T-helper 17 cell (primary cell): ENCODE measurements around the gene NEDD8. TPM values are rescaled to one million over a fixed set of nuclear protein-coding genes. Genes with fewer than 3 reads are reported as not detected.

Source experiments
- ATAC-seq: fragments of 150-1000 bp; cut with Tn5 transposase; 2 replicates; pipeline ENCODE4 v1.10.0; 2021; ENCODE audit warnings: mild to moderate bottlenecking, moderate library complexity
- DNase-seq, 3 donors: peaks; one replicate each; pipeline versions ENCODE4 v3.0.0 to v3.0.0-alpha.2; 2020 to 2021
- H3K9me3 ChIP-seq: one replicate; pipeline ENCODE4 v1.7.0; 2013; ENCODE audit warnings: low read length, mild to moderate bottlenecking; ENCODE audit not compliant: control insufficient read depth, poor library complexity, severe bottlenecking
- H3K27ac Mint-ChIP-seq: one replicate; pipeline ENCODE4 v1.8.0; 2022; ENCODE audit warnings: mild to moderate bottlenecking, moderate library complexity, mixed read lengths
- H3K27me3 Mint-ChIP-seq: one replicate; pipeline ENCODE4 v1.8.0; 2022; ENCODE audit warnings: mixed read lengths
- H3K36me3 Mint-ChIP-seq: one replicate; pipeline ENCODE4 v1.8.0; 2022; ENCODE audit warnings: low read depth, mixed read lengths
- H3K4me1 Mint-ChIP-seq: one replicate; pipeline ENCODE4 v1.8.0; 2022; ENCODE audit warnings: mild to moderate bottlenecking, mixed read lengths
- H3K4me3 Mint-ChIP-seq: one replicate; pipeline ENCODE4 v1.8.0; 2022; ENCODE audit warnings: mild to moderate bottlenecking, moderate library complexity, mixed read lengths
- total RNA-seq, 4 donors: library from RNA in 2 of 4; stranded (reverse) in 2 of 4; gene quantifications; one replicate each; pipeline ENCODE4 v1.2.3 and lab custom pipeline; 2022 to 2026

The NEDD8 gene
- total RNA-seq (10 to 100 TPM; 90.0 to 99.5 TPM), total RNA-seq (lab: John Stamatoyannopoulos, UW) (21.6 to 37.5 reads per million in 2 donors)

DNA sequence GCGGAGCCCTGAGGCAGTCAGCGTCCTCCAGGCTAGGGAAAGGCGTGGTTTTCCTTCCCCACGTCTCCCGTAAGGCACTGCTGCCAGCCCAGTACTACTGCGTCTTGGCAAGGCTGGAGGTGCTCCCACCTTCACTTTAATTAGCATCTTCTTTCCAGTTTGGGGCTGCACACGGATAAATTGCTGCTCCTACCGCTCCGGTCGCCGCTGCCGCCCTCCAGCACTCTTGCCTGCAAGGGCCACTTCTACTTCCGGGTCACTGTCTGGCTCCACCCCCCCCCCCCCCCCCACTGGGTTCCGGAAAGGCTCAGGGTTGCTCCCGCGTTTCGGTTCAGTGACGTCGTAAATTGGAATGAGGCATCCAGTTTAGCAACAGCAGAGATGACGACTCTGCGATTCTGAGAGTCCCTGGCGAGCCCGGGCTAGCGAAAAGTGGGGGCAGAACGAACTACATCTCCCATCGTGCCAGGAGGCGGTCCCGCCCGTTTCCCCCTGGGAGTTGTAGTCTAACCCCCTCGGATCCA lies at the start of gene NEDD8:
TSS of gene NEDD8 (minus strand) at position 247 of the 524 bp plus-strand sequence. CDS start at position 147, 100 bp downstream.
- peaks cover 39% of the 10 kb centered on the region for H3K4me1 Mint-ChIP-seq
- peaks cover 14% of the 10 kb centered on the region for H3K36me3 Mint-ChIP-seq
- peak; percentile 88 for ATAC-seq
- no peaks in the 10 kb centered on the region for H3K27me3 Mint-ChIP-seq
- peak within 1 kb of the TSS; percentile 89 for H3K27ac Mint-ChIP-seq
- DNase-seq = peak; percentile 69 to 80 (median 76)
- H3K9me3 ChIP-seq = no peaks in the 10 kb centered on the region
- H3K4me3 Mint-ChIP-seq = peak within 1 kb of the TSS; percentile 94

DNA sequence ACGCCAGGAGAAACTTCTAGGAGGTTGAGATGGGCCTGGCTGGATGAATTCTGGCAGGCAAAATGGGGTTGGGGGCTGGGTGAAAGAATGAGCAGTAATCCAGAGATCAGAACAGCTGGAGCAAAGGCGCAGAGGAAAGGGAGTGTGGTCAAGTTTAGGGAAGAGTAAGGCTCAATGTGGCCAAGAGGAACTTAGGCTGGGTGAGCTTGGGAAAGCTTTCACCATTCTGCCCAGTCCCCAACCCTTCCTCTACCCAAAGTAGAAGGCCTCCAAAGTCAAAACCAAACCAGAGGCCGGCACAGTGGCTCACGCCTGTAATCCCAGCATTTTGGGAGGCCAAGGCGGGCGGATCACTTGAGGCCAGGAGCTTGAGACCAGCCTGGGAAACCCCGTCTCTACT lies 49.5 kb upstream of the NEDD8 start:
- H3K27ac Mint-ChIP-seq = peak overlapping the region; percentile 96
- H3K27me3 Mint-ChIP-seq = no peaks in the 10 kb centered on the region
- ATAC-seq (no peak), DNase-seq (no peak)
- H3K9me3 ChIP-seq = no peaks in the 10 kb centered on the region
- H3K4me3 Mint-ChIP-seq = no peak overlapping the region
- peaks cover 35% of the 10 kb centered on the region for H3K4me1 Mint-ChIP-seq
- no peaks in the 10 kb centered on the region for H3K36me3 Mint-ChIP-seq

DNA sequence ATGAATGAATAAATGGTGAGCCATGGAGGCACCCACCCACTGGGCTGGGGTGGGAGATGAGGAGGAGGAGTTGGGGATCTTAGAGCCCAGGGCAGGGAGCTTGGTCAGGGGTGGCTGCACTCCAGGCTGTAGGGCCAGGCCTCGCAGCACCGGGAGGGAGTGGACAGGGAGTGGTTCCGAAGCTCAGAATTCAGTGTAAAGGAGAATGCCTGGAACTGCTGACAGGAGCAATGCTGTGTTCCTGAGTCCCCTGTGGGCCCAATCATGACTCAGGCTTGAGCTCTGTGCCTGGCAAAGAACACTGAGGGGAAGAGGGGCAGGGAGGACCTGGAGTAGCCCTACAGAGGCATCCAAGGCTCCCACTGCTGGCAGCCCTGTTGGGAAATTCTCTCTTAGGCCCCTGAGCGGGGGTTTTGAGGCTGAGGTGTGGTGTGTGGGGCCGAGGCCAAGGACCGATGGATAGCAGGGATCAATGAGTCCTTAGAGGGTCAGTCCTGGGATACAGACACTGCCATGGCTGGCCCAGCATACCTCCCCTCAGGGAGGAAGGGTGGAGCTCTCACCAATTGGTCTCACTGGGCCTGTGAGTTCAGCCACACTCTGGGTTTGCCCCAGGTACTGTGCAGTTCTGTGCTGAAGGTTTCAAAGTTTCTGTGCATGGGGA lies 48.8 kb upstream of the NEDD8 start:
- no peaks in the 10 kb centered on the region for H3K27me3 Mint-ChIP-seq
- H3K4me1 Mint-ChIP-seq = peaks cover 33% of the 10 kb centered on the region
- ATAC-seq (no peak), DNase-seq (no peak)
- H3K9me3 ChIP-seq = no peaks in the 10 kb centered on the region
- peak overlapping the region; percentile 96 for H3K27ac Mint-ChIP-seq
- no peaks in the 10 kb centered on the region for H3K36me3 Mint-ChIP-seq
- no peak overlapping the region for H3K4me3 Mint-ChIP-seq

DNA sequence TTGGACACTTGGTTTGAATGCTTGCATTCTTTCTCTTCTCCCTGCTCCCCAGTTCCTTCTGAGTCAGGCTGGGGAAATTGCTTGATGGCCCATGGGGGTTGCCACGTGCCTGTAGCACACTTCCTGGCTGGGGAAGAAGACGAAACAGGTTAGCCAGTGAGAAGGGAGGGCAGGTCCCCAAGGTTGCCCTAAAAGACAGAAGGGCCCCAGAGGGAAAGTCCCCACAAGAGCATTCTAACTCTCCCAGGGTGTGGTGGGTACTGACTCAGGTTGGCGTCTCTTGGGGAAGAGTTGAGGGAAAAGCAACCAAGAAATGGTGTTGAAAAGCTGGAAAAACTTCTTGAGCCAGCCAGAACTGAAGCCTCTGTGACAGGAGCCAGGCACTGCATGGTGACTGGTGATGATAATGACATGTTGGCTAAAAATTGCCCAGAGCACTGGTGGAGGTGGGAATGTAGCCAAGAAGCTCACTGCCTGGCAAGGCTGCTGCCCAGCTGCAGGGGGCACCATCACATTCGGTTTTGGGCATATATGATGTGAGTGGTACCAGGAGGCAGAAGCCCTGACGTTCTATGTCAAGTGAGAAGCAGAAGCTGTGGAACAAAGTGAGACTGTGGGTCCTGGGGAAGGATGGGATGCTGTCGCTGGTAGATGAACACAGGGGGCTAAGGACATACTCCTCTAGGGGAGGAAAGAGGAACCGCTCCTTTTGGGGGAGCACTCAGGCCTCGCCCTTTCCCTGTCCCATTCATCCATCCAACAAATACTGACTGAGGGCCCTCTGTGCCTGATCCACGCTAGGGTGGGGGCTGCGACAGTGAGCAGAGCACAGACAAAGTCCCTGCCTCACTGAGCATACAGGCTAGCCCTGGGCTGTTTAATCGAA lies 47.4 kb upstream of the NEDD8 start:
- Mint-ChIP-seq H3K4me3 (peak overlapping the region; percentile 39), H3K36me3 (no peaks in the 10 kb centered on the region), H3K27ac (peak overlapping the region; percentile 96), H3K27me3 (no peaks in the 10 kb centered on the region), H3K4me1 (peaks cover 35% of the 10 kb centered on the region)
- ATAC-seq (peak; percentile 96), DNase-seq (peak in 2 of 3 donors; percentile 43 to 46)
- H3K9me3 ChIP-seq = no peaks in the 10 kb centered on the region

DNA sequence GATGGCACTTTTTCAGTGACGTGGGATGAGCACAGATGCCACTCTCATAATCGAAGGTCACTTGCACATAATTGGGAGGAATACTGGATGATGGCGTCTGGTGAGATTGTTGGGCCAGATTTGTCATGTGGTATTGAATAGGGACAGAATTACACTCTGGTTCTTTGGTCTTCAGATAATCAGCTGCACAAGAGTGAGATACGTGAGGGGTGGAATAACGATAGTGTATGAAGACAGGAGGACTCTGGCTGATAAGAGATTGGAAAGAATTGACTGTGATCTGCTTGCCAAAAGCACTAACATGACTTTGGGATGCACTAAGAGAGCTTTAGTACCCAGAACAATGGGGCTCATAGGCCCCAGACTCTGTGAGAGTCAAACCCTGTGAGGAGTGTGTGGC lies 46.3 kb upstream of the NEDD8 start:
- Mint-ChIP-seq H3K36me3 (no peaks in the 10 kb centered on the region), H3K4me1 (peaks cover 40% of the 10 kb centered on the region), H3K27me3 (no peaks in the 10 kb centered on the region), H3K27ac (peak overlapping the region; percentile 96), H3K4me3 (no peak overlapping the region)
- ATAC-seq (no peak), DNase-seq (no peak)
- no peaks in the 10 kb centered on the region for H3K9me3 ChIP-seq

DNA sequence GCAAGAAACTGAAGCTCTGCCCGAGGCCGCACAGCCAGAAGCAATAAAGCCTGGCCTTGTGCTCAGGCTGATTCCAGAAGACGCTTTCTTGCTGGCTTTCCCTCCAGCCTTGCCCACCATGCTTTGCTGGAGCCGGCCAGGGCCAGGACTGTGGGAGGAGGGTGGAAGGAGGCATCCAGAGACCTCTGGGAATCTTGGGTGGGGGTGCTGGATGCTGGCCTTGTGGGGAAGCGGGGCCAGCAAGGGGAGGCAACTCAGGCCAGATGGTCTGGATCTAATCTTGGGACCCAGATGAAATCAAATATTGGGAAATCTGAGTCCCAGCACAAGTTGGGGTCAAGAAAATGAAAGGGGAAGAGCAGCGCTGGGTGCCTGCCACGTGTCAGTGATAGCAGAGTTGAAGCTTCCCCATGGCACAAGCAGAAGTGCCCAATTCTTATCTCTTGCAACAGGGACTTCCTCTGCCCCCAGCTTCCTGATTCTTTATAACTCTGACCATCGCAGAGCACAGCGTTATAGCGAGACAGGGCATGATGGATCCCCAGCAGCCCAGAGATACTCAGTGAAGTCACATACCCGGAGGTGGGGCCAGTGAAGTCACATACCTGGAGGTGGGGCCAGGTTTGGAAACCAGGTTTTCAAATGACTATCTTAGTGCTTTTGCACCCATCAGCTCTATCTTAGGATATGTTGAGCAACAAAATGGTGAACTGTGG lies 45.6 kb upstream of the NEDD8 start:
- Mint-ChIP-seq H3K36me3 (no peaks in the 10 kb centered on the region), H3K4me1 (peaks cover 43% of the 10 kb centered on the region), H3K27ac (peak overlapping the region; percentile 96), H3K27me3 (no peaks in the 10 kb centered on the region), H3K4me3 (no peak overlapping the region)
- H3K9me3 ChIP-seq = no peaks in the 10 kb centered on the region
- ATAC-seq (no peak), DNase-seq (no peak)

DNA sequence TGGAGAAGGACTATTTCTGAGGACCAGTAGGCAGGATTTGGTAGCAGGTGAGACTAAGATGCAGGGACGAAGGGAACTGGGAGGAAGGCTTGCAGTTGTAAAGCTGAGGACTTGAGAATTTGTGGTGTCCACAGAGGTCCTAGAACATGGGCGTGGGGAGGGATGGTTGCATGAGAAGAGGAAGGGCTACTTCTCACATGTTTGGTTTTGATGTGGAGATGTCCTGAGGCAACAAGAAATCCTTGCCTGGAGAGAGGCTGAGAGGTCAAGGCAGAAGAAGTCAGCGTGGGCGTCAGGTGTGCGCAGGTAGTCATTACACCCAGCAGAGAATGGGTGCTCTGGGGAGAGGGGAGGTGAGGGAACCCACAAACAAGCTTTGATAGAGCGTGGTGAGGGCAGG lies 44.9 kb upstream of the NEDD8 start:
- no peaks in the 10 kb centered on the region for H3K9me3 ChIP-seq
- Mint-ChIP-seq H3K27me3 (no peaks in the 10 kb centered on the region), H3K27ac (peak overlapping the region; percentile 96), H3K4me3 (no peak overlapping the region), H3K36me3 (no peaks in the 10 kb centered on the region), H3K4me1 (peaks cover 50% of the 10 kb centered on the region)
- DNase-seq (no peak), ATAC-seq (no peak)

DNA sequence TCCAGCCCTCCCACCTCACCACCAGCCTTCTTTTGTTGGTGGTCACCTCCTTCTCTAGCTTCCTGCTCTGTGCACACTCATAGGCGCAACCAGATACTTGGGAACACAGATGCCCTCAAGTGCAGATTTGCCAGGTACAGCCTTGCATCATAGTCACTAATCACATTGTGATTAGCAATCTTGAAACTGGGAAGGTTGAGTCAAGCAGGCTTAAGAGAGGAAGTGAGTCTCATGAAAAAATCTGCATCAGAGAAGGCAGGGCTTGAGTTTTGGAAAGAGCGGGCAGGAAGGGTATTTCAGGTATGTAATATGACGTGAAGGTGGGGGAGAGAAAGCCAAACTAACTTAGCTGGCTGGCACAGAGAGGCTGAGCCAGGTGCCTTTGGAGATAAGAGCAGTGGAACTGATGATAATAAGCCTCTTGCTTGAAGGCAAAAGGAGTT lies 42.0 kb upstream of the NEDD8 start:
- Mint-ChIP-seq H3K4me1 (peaks cover 44% of the 10 kb centered on the region), H3K36me3 (no peaks in the 10 kb centered on the region), H3K27ac (peak overlapping the region; percentile 98), H3K27me3 (no peaks in the 10 kb centered on the region), H3K4me3 (peak overlapping the region; percentile 53)
- DNase-seq = no peak
- H3K9me3 ChIP-seq = no peaks in the 10 kb centered on the region
- peak; percentile 22 for ATAC-seq

DNA sequence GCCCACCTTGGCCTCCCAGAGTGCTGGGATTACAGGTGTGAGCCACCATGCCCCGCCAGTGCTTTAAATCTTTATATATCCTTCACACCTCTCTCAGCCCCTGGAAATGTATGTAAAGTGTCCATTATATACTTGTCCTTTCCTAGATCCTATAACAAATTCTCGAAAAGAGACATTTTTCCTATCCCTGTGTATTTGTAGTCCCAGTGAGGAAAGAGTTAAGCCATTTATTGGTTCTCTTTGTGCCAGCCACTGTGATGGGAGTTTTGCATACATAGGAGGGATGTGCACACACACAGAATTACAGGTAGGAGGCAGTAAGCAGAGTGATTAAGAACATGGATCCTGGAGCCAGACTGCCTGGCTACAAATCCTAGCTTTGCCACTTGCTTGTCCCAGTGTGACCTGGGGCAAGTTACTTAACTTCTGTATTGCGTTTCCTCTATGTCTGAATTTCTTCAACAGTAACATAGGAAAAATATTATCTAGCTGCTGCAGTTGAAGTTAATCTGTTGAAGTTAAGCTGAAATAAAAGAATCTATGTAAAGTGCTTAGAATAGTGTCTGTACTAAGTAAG lies 41.3 kb upstream of the NEDD8 start:
- Mint-ChIP-seq H3K36me3 (no peaks in the 10 kb centered on the region), H3K4me3 (no peak overlapping the region), H3K4me1 (peaks cover 40% of the 10 kb centered on the region), H3K27ac (peak overlapping the region; percentile 98), H3K27me3 (no peaks in the 10 kb centered on the region)
- H3K9me3 ChIP-seq = no peaks in the 10 kb centered on the region
- DNase-seq (no peak), ATAC-seq (no peak)

DNA sequence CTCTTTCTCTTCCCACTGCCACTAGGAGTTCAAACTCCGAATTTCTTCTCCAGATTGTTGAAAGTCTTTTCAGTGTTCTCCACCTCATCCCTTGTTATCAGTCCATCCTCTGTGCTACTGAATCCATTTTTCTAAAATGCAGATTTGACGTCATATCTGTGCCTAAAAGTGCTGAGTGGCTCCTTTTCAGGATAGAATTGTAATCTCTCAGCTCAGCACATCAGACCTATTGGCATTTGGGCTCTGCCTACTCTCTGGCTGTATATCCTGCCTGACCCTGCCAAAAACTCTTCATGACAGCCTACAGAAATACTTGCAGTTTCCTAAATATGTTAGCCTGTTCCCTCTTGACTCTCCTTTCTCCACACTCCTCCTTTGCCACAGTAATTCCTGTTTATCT lies 40.3 kb upstream of the NEDD8 start:
- Mint-ChIP-seq H3K27ac (peak overlapping the region; percentile 98), H3K27me3 (no peaks in the 10 kb centered on the region), H3K4me1 (peaks cover 32% of the 10 kb centered on the region), H3K4me3 (peak overlapping the region; percentile 57), H3K36me3 (no peaks in the 10 kb centered on the region)
- no peaks in the 10 kb centered on the region for H3K9me3 ChIP-seq
- ATAC-seq (no peak), DNase-seq (no peak)

DNA sequence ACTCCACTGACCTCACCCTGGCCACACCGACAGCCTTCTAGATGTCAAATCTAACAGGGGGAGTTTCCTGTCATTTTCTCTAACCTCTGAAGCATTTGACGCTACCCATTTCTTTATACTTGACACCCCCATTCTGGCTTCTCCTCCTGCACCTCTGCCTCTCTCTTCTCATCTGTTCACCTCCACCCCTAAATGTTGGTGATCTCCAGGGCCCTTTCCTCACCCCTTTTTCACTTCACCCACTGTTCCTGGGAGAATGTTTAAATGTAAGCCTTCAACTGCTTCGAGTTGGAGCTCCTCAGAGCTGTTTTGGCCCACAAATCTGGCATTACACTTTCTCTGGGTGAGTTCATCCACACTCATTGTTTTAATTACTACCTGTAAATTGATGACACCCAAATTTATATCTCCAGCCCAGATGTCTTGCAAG lies 39.7 kb upstream of the NEDD8 start:
- H3K36me3 Mint-ChIP-seq = peaks cover 5% of the 10 kb centered on the region
- peak overlapping the region; percentile 90 for H3K4me3 Mint-ChIP-seq
- ATAC-seq = no peak
- peak overlapping the region; percentile 98 for H3K27ac Mint-ChIP-seq
- peaks cover 33% of the 10 kb centered on the region for H3K4me1 Mint-ChIP-seq
- no peaks in the 10 kb centered on the region for H3K9me3 ChIP-seq
- no peaks in the 10 kb centered on the region for H3K27me3 Mint-ChIP-seq
- DNase-seq = no peak

DNA sequence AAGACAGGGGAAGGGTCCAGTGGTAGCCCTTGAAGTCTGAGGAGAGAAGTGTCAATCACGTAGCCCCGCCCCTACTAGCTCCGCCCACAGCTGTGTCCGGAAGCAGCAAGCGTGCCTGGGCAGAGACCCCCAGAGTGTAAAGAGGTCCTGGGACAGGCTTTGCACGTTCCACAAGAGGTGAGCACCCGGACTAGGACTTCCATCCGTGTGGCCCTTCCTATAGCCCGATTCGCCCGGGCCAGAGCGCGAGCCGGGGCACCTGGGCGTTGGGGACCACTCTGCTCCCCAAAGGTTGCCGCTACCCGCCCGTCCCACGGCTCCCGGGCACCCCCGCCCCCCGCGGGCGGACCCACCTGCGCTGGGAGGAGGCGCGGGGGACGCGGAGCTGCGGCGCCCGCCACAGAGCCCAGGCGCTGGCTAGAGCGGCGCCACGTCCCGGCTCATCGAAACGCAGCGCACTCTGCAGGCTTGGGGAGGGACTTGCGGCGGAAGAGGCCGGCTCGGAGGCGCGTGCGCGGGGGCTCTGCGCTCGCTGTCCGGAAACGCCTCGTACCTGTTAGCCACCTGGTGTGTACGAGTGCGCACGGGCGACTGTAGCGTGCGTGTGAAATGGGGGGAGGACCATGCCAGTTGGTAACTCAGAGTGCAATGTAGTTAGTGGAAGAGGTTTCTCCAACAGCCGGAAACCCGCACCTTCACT lies 39.1 kb upstream of the NEDD8 start, which contains the start of gene RABGGTA:
TSS of gene RABGGTA (minus strand) at position 464 of the 700 bp plus-strand sequence. CDS start 482 bp downstream, outside the sequence.
- peak within 1 kb of the TSS; percentile 90 for H3K4me3 Mint-ChIP-seq
- peak within 1 kb of the TSS; percentile 98 for H3K27ac Mint-ChIP-seq
- no peaks in the 10 kb centered on the region for H3K9me3 ChIP-seq
- ATAC-seq (peak; percentile 89), DNase-seq (peak; percentile 87 to 92 (median 88))
- peaks cover 34% of the 10 kb centered on the region for H3K4me1 Mint-ChIP-seq
- no peaks in the 10 kb centered on the region for H3K27me3 Mint-ChIP-seq
- peaks cover 9% of the 10 kb centered on the region for H3K36me3 Mint-ChIP-seq
